NCI-H82 treated with DMSO at 0.1 percent for 48 hours (cell line): ENCODE measurements around the gene DAAM1.

ENCODE experiments used
- DNase-seq: peaks from one replicate; lab custom pipeline; 2025; ENCODE audit not compliant: unreplicated experiment; lab: John Stamatoyannopoulos, UW

Gene DAAM1

GRCh38 chr14:59358102-59358501, 169.6 kb downstream of the DAAM1 start:
- no peak for DNase-seq

GRCh38 chr14:59358784-59359183, 170.3 kb downstream of the DAAM1 start:
- no peak for DNase-seq

GRCh38 chr14:59359431-59360124, 171.1 kb downstream of the DAAM1 start:
- no peak for DNase-seq

GRCh38 chr14:59360233-59360632, 171.8 kb downstream of the DAAM1 start:
- DNase-seq: no peak

- DNase-seq: no peak
These were observed 172.7 kb downstream of the DAAM1 start for GRCh38 chr14:59360923-59361794.

GRCh38 chr14:59362513-59362912, 174.0 kb downstream of the DAAM1 start:
- no peak for DNase-seq

GRCh38 chr14:59363531-59364226, 175.2 kb downstream of the DAAM1 start:
- DNase-seq: no peak

- DNase-seq: no peak
These were observed 181.8 kb downstream of the DAAM1 start for GRCh38 chr14:59370158-59370742.

GRCh38 chr14:59371771-59372170, 183.3 kb downstream of the DAAM1 start:
- no peak for DNase-seq

GRCh38 chr14:59374048-59374447, 185.6 kb downstream of the DAAM1 start:
- no peak for DNase-seq

GRCh38 chr14:59376686-59377085, 188.2 kb downstream of the DAAM1 start:
- DNase-seq: no peak

GRCh38 chr14:59377491-59377890, 189.0 kb downstream of the DAAM1 start:
- no peak for DNase-seq

- no peak for DNase-seq
These were observed 189.6 kb downstream of the DAAM1 start for GRCh38 chr14:59377991-59378601.

GRCh38 chr14:59389936-59390335, 201.5 kb downstream of the DAAM1 start:
- DNase-seq: no peak

- no peak for DNase-seq
These were observed 202.9 kb downstream of the DAAM1 start for GRCh38 chr14:59391388-59391787.

- DNase-seq: no peak
These were observed 205.8 kb downstream of the DAAM1 start for GRCh38 chr14:59394268-59394667.

GRCh38 chr14:59395672-59396071, 207.2 kb downstream of the DAAM1 start:
- no peak for DNase-seq

GRCh38 chr14:59398841-59399240, 210.4 kb downstream of the DAAM1 start:
- no peak for DNase-seq

- no peak for DNase-seq
These were observed 218.2 kb downstream of the DAAM1 start for GRCh38 chr14:59406454-59407245.
